Keratinocyte (primary cell): ENCODE data around the gene CLBA1.
"Not testable (repeated sequence)": the region's sequence is repeated elsewhere in the genome, so short reads cannot be mapped to it uniquely, and the experiment has no call there.

Experiments used
- CTCF ChIP-seq, 3 experiments: IDR thresholded peaks in 1 of 3; conservative IDR thresholded peaks in 1 of 3; optimal IDR thresholded peaks in 1 of 3; 2 replicates in 2 of 3; 3 replicates in 1 of 3; pipeline versions ENCODE3 to v1.5.1; 2011; ENCODE audit warnings: low read length in 3 of 3, mild to moderate bottlenecking in 3 of 3, moderate library complexity in 2 of 3, control low read depth in 1 of 3, inconsistent platforms in 1 of 3; ENCODE audit not compliant: insufficient read depth in 2 of 3; ENCODE audit errors: extremely low read depth in 1 of 3
- EZH2 ChIP-seq: IDR thresholded peaks from one replicate; pipeline ENCODE4 v1.6.1; 2012; ENCODE audit warnings: inconsistent platforms, mild to moderate bottlenecking, low read length, moderate library complexity

- TF ChIP-seq CTCF (optimal IDR thresholded peaks at IDR 0.05 in 1 of 3, IDR thresholded peaks at IDR 0.05 in 1 of 3, conservative IDR thresholded peaks at IDR 0.05 in 1 of 3; ENCODE audit: extremely low read depth in 1 of 3, insufficient read depth in 2 of 3, low read length in 3 of 3); EZH2: not testable (repeated sequence)
Observed at GRCh38 chr14:105035616-105036015, 50.0 kb downstream of the CLBA1 start.
